Astrocyte of the hippocampus (primary cell): Measurements from ENCODE around the gene PLCH1.

ENCODE experiments used
- DNase-seq: peaks from one replicate; pipeline ENCODE4 v3.0.0; 2011; ENCODE audit warnings: low read depth, low spot score

The PLCH1 gene

GRCh38 chr3:155607761-155608160 lies 137.1 kb downstream of the PLCH1 start:
- DNase-seq: no peak

DNA sequence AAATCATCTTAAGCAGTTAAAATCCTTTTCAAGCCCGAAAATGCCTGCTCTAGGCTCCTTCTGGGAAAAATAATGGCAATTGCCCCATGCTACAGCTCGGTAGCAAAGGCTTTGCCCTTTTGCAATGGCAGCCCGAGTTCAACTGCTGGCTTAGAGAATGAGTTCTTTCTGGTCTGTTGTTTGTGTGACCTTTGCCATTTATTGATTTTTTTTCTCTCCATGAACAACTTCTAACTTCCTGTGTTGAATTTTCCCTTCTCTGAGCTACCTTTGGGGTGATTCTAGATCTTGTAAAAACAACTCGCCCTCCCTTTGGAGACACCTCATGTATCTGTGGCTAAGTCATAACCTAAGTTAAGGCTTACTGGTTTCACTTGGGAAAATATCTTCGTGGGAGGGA lies 139.3 kb downstream of the PLCH1 start:
- no peak for DNase-seq

- DNase-seq: no peak
Observed at GRCh38 chr3:155604967-155605366, 139.9 kb downstream of the PLCH1 start.

DNA sequence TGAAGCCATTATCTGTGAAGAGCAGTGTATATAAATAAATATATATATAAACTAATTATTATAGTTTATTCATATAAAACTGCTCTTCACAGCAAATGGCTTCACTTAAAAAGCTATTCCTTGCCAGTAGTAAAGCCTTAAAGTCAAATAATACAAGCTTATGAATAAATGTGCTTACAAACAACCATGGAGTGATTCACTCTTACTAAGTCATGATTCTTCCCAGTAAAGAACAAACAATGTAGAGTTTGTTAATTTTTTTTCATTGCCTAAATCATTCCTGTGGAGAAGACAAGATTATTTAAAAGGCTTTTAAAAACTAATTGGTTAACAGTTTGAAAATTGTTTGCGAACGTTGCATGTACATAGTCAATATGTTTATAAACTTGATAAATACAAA lies 140.7 kb downstream of the PLCH1 start:
- no peak for DNase-seq

GRCh38 chr3:155603302-155603701 lies 141.6 kb downstream of the PLCH1 start:
- no peak for DNase-seq

- DNase-seq: no peak
Observed at GRCh38 chr3:155602307-155602706, 142.6 kb downstream of the PLCH1 start.

DNA sequence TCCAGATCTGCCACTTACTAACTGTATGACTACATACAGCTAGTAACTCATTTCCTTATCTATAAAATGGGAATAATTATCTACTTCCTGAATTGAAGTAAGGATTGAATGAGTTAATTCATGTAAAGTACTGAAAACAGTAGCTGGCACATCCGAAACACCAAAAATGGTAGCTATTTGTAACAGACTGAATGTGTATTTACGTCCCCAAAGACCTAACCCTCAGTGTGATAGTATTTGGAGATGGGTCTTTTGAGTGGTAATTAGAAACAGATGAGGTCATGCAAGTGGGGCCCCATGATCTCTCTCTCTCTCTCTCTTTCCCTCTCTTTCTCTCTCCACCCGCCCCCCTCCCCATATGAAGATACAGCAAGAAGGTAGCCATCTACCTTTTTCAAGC lies 146.2 kb downstream of the PLCH1 start:
- DNase-seq: no peak

GRCh38 chr3:155596615-155597014 lies 148.3 kb downstream of the PLCH1 start:
- DNase-seq: no peak

- DNase-seq: no peak
Observed at GRCh38 chr3:155595371-155595770, 149.5 kb downstream of the PLCH1 start.

DNA sequence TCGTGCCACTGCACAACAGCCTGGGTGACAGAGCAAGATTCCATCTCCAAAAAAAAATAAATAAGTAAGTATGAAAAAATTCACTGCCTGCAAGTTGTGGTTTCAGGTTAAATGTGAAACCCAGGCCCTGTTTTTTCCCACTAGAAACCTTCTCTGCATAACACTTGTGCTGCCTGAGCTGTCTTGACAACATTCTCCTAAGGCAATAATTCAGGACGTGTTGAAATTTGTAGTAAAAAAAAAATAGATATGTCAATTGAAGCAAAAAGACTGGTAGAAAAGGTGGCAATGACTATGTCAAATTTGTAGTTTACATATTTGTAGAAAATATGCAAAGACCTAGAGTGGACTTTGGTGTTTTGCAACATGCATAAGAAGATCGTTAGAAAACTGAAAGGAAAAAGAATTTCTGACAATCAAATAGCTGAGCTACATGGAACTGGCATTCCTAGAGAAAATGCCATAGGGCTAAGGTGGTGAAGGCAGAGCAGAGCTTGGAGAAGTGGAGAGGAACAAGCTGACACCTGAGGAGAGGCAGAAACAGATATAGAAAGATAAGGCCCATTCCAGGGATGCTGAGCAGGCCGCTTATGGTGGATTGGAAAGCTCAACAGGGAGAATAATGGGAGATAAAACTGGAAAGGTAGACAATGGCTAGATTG lies 150.2 kb downstream of the PLCH1 start:
- no peak for DNase-seq

- DNase-seq: no peak
Observed at GRCh38 chr3:155587581-155587980, 157.3 kb downstream of the PLCH1 start.

DNA sequence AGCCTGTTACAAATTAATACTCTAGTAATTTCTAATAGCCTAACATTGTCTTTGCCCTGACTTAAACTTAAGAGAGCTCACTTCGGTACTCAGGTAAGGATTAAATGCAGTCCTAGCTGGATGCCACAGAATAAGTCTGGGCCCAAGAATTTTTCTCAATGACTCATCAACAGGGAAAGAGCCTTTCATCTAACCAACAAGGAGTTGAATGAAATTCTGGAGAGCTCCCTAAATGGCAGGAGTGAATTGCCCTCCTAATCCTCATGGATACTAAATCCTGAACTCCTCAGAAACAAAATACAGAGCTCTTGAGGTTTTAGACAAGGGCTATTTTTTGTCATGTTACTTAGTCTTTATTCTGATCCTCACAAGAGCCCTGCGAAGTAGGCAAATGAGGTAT lies 159.5 kb downstream of the PLCH1 start:
- DNase-seq: peak; percentile 51

- DNase-seq: no peak
Observed at GRCh38 chr3:155581579-155581978, 163.3 kb downstream of the PLCH1 start.

DNA sequence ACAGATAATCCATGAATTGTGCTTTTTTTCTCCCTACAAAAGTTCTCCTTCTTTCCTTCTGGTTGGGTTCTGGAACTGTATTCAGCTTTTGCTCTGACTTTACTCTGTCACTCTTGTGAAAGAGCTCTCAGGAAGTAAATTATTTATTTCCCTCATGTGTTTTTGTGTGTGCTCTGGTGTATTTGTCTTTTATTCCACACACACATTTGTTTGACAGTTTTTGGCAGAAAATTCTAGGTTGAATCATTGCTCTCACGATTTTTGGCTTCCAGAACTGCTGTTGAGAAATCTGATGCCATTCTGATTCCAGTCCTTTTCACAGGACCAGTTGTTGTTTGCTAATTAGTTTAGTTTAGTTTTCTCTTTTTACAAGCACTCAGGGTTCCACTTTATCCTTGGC lies 172.8 kb downstream of the PLCH1 start:
- DNase-seq: peak; percentile 79

GRCh38 chr3:155568295-155568694 lies 176.6 kb downstream of the PLCH1 start:
- DNase-seq: no peak

GRCh38 chr3:155560594-155560993 lies 184.3 kb downstream of the PLCH1 start:
- peak; percentile 79 for DNase-seq

GRCh38 chr3:155560135-155560534 lies 184.7 kb downstream of the PLCH1 start:
- DNase-seq: no peak

DNA sequence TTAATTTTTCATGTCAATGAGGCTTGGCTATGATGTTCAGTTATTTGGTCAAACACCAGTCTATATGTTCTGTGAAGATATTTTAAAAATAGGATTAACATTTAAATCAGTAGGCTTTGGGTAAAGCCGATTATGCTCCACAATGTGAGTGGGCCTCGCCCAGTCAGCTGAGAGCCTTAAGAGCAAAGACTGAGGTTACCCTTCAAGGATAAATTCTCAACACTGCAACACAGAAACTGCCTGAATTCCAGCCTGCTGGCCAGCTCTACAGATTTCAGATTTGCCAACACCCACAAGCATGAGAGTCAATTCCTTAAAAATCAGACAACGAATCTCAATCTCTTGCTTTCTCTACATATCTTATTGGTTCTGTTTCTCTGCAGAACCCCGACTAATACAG lies 188.3 kb downstream of the PLCH1 start:
- peak; percentile 66 for DNase-seq

GRCh38 chr3:155555479-155556060 lies 189.3 kb downstream of the PLCH1 start:
- DNase-seq: no peak

- DNase-seq: no peak
Observed at GRCh38 chr3:155554777-155555451, 190.0 kb downstream of the PLCH1 start.

GRCh38 chr3:155553780-155554179 lies 191.1 kb downstream of the PLCH1 start:
- no peak for DNase-seq

- no peak for DNase-seq
Observed at GRCh38 chr3:155553326-155553725, 191.5 kb downstream of the PLCH1 start.

GRCh38 chr3:155550391-155550790 lies 194.5 kb downstream of the PLCH1 start:
- no peak for DNase-seq
